Hepatic stellate cell (primary cell): ENCODE results near the gene PRRX2.

Experiments used
- DNase-seq: peaks from one replicate; pipeline ENCODE4 v3.0.0; 2011; ENCODE audit warnings: low spot score

Gene PRRX2

GRCh38 chr9:129681924-129682323 is 16.5 kb downstream of the PRRX2 start:
- no peak for DNase-seq

DNA sequence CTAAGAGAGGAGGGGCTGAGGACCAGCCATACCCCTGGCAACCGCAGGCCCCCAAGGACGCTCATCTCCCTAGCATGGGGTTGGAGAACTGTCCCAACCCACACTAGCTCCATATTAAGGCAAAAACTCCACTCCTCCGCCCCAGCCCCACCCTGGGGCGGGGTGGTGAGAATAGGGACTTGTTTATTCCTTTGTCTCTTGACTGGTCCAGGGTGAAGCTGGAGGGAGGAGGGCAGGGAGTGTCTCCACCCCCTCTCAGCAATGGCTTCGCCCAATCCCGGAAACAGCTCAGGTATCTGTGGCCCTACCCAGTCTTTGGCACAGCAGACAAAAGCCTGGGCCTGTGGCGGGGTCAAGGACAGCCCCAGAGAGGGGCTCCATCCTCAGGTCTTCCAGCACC is 16.9 kb downstream of the PRRX2 start:
- DNase-seq = no peak

- DNase-seq = no peak
These were observed 19.9 kb downstream of the PRRX2 start for GRCh38 chr9:129685220-129685932.

GRCh38 chr9:129685933-129686259 is 20.4 kb downstream of the PRRX2 start:
- no peak for DNase-seq

DNA sequence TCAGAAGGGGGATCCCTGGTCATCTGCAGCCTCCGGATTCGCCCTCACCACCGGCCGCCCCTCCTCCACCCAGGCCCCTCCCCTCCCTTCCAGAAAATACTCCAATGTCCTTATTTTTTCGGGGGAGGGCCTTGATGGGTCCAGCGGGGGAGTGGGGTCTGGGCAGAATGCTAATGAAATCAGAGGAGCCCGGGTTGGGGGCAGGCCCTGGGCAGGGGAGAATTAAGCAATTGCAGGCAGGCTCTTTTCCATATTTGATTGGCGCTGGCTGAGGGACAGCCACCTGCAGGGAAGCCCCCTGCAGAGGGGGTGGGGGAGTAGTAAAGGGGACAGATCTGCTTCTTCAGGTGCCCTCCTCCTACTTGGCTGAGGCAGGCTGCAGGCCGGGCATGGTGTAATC is 21.3 kb downstream of the PRRX2 start:
- DNase-seq = no peak

GRCh38 chr9:129687391-129687790 is 21.9 kb downstream of the PRRX2 start:
- DNase-seq = no peak

DNA sequence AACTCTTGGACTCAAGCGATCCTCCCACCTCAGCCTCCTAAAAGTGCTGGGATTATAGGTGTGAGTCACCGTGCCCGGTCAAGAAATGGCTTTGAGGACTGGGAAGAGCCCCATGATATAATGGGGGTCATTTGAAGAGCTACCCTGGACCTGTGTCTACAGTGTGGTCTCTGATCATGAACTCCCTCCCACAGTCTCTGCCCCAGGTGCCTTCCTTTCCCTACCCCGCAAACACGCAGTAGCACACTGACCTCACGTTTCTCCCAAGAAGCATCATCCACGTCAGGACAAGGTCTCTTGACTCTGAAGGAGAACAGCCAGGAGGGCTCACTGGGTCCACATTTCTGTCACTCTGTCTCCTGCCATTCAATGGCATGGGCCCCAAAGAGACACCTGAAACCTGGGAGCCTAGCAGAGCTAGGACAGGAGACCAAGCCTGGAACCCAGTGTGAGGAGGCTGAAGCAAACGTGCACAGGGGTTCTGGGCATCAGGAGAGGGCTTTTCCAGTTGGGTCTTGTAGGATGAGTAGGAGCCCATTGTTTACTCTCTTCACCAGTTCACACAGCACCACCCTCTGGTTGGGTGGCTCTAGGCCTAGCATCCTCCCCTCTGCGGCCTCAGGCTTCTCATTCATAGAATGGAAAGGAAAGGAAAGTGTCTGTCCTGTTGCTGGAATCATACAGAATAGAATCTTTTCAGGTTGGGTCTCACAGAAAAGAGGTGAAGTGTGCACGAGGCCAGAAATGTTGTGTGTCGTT is 23.0 kb downstream of the PRRX2 start:
- no peak for DNase-seq

- DNase-seq = no peak
These were observed 27.1 kb downstream of the PRRX2 start for GRCh38 chr9:129692534-129692933.

- DNase-seq = no peak
These were observed 28.3 kb downstream of the PRRX2 start for GRCh38 chr9:129693741-129694140.

DNA sequence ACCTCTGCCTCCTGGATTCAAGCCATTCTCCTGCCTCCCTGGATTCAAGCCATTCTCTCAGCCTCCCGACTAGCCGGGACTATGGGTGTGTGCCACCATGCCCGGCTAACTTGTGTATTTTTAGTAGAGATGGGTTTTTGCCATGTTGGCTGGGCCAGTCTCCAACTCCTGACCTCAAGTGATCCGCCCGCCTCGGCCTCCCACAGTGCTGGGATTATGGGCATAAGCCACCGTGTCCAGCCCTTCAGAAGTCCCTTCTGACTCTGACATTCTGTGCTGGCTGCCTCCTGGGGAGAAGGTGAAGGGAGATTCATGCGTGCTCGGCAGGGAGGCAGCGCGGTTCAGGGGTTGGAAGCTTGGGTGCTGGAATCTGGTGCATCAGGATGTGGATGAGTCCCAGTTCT is 28.8 kb downstream of the PRRX2 start:
- DNase-seq = no peak

DNA sequence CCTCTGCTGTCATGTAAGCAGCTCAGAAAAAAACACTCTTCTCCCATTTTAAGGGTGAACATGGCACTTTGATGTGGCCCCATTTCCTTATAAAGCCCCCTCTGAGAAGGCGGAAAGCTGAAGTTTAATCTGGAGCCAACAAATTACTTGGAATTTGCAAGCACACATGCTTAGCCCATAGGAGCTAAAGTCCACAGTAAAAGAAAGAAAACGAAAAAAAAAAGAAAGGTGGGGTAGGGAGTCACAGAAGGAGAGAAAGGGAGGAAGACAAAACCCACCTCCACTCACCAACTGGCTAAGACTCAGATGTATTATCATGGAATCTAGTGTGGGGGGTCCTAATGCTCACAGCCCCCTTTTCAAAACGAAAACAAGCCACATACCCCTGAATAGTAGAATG is 30.4 kb downstream of the PRRX2 start:
- DNase-seq = no peak

DNA sequence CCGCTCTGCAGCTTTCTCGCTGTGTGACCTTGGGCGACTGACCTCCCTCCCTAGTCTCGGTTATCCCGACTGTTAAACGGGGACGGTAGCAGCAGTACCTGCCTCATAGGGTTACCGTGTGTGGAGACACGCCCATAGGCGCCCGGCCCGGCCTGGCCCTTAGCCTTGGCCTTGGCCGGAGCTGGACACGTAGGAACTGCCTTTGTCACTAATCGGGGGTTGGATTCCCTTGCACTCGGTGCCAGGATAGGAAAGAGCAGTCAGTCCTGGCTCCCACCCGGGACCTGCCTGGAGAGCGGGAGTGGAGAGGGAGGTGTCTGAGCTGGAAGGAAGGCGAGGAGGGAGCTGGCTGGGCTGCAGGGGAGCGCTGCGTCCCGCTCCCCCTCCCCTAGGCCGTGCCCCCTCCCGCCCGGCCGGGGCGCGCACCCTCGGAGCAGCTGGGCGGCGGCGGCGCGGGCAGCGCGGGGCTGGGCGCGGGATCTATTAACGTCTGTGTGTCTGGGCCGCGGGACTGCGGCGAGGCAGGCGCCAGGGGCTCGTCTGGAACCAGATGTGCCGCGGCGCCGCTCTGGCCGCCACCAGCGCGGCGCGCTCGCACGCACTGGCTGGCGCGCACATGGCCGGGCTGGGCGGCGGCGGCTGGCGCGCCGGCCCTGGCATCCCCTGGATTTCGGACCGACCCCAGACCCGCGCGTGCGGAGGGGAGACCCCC is 31.7 kb downstream of the PRRX2 start:
- peak; percentile 91 for DNase-seq

DNA sequence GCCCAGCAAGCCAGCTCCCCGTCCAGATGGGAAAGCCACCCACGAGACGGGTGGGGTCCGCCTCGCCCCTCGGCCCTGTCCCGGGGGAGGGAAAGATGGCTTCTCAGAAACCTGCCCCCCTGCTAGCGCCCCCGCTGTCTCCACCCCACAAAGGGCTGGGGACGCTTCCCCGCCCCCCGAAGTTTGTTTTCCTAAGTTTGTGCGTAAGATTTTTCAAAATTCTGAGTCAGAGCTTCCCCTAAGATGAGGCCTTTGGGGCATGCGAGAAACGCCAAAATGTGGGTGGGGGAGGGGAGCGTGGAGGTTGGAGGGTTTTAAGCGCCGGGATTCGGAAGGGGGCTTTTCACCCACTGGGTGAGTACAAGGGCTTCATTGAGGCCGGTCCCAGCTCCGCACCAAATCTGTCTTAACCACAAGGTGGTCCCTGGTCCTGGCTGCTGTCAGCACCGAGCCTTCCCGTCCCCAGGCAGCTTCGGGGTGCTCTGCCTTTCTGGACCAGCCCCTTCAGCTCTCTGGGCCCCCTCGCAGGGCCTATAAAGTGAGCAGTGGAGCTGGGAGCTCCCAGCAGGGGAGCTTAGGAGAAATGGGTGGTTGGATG is 32.3 kb downstream of the PRRX2 start:
- peak; percentile 92 for DNase-seq

- DNase-seq = no peak
These were observed 32.9 kb downstream of the PRRX2 start for GRCh38 chr9:129698254-129698757.

GRCh38 chr9:129701054-129701453 is 35.6 kb downstream of the PRRX2 start:
- no peak for DNase-seq

DNA sequence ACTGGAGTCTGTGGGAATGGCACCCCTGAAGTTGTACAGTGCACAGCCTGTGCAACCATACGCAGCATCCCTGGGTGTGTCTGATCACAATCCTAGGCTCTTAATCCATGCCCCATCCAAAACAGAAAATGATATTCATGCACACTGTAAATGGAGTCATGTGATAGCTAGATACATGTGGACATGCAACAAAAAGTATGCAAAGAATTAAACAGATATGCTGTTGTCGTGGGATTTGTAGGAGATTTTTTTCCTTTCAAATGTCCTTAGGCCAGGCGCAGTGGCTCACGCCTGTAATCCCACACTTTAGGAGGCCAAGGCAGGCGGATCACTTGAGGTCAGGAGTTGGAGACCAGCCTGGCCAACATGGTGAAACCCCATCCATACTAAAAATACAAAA is 36.1 kb downstream of the PRRX2 start:
- DNase-seq = no peak

- DNase-seq = peak; percentile 94
These were observed 37.4 kb downstream of the PRRX2 start for GRCh38 chr9:129702589-129703520.

GRCh38 chr9:129703667-129704355 is 38.4 kb downstream of the PRRX2 start:
- DNase-seq = peak; percentile 63

DNA sequence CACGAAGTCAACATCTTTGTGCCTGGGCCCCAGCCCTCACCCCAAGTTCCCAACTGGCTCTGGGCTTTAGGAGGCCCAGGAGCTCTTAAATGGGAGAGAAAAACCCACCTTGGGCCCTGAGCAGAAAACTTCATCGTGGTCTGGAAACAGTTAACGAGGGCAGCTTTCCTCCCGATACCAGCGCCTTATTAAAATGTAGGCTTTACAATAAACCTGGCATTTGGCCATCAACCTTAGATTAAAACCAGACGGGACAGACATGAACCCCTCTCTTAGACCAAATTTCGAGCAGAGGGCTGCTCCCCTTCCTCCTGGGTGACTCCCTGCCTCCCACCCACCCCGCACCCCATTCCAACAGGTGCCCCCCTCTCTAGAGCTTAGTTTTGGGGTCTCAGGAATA is 39.4 kb downstream of the PRRX2 start:
- no peak for DNase-seq

DNA sequence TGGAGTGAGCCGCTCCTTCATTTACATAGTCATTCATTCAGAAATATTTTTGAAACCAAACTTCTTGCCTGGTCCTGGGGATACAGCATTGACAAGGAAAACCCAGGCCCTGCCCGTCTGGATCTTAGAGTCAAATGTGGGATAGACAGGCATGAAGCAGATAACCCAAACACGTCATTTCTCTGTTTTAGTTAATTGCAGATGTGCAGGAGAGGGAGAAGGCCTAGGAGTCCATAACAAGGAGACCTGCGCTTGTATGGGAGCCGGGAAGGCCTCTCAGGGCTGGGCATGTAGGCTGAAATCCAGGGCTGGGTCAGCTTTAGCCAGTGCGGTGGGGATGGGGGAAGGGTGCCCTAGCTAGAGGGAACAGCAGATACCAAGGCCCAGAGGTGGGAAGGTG is 43.3 kb downstream of the PRRX2 start:
- no peak for DNase-seq
